NCI-H524 (cell line): ENCODE data around the gene S100A13.
"Not testable (repeated sequence)": the region's sequence is repeated elsewhere in the genome, so short reads cannot be mapped to it uniquely, and the experiment has no call there.

ENCODE experiments used
- DNase-seq, 2 experiments: peaks; one replicate each; lab custom pipeline; 2025; lab: John Stamatoyannopoulos, UW

The S100A13 gene

DNA sequence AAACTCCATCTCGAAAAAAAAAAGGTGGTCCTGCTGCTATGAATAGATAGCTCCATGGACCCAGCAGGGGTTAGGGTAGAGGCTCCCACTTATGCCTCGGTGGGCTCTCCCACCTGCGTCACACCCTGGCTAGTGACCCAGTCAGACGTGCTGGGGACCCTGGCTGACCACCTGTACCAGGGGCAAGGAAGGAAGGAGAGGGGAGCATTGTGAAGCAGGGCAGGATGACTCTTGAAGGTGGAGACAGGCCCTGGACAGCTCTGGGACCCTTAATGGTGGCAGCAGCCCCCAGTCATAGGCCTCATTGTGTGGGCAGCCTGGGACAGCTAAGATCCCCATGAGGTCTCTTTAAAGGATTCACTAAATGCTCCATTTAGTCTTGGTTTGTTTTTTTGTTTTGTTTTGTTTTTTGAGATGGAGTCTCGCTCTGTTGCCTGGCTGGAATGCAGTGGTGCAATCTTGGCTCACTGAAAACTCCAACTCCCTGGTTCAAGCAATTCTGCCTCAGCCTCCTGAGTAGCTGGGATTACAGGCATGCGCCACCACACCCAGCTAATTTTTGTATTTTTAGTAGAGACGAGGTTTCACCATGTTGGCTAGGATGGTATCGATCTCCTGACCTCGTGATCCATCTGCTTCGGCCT lies 20.8 kb upstream of the S100A13 start:
- no peak for DNase-seq

DNA sequence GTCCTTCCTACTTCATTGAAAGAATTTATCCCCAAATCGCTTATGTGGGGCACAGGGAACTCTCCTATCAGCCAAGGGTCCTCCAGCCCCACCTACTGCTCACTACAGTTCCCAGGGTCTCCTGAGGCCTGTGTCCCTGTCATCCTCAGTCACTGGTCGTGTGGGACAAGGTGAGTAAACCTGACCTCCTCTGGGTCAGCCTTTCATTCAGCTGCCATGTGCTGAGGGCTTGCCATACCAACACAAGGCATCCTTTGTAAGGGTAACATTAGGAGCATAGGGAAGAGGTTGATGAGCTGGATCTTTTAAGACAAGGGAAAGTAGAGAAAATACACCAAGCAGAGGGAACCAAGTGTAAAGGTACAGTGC lies 20.0 kb upstream of the S100A13 start:
- DNase-seq: peak in 1 of 2 experiments; percentile 11

DNA sequence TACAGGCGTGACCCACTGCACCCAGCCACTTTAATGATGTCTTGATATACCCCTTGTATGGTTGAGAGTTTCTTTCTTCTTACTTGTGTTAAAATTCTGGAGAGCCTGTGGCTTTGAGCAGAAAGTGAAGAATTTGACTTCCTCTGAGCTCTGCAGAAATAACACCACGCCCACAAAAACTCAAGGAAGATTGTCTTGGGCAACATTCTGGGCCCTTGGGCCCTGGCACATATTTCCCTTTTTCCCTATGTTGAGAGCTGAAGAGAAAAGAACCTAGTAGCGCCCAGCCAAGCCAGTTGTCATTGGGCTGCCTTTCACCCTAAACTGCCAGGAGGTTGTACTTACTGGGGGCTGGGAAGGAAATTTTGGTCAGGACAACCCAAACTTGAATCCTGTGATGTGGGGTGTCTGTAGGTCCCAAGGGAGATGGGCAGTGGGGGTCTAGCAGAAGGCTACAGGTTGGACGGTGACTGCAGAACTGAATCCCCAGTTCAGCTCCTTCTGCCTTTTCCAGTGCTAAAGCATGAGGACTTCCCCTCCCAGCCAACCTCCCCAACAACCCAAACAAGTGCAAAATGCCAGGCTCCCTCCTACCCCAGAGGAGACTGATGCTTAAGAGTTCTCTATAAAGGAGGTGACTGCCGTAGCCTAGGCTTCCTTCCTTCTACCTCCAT lies 19.5 kb upstream of the S100A13 start:
- DNase-seq: no peak

DNA sequence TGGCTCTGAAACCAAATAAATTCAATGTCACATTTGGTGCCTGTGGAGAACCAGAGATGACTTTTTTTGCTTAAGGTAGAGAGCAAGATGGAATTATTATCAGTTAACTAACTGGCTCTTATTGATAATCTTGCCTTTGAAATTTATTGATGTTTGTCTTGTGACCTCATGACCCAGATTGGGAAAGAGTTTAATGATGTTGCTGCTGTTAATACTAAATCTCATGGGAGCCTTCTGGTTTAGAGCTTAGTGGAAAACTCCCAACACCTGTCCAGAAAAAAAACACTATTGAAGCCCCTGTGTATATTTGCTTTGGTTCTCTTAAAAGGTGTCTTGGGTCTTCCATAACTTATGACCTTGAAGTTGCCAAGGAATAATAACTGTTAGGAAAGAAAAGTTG lies 16.5 kb upstream of the S100A13 start:
- no peak for DNase-seq

DNA sequence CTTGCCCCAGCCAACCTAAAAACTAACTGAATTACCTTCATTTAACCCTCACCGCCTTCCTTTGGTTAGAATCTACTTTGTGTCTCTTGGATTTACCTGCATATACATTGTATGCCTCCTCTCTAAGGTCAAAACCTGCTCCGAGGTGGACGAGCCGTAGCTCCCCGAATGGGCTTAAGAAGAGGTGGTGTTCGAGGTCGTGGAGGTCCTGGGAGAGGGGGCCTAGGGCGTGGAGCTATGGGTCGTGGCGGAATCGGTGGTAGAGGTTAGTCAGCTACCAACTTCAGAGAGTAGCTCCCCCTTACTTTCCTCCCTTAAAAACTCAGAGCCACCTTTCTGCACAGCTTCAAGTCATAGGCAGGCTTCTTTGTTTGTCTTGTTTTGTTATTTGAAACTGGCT lies 15.8 kb upstream of the S100A13 start:
- no peak for DNase-seq

DNA sequence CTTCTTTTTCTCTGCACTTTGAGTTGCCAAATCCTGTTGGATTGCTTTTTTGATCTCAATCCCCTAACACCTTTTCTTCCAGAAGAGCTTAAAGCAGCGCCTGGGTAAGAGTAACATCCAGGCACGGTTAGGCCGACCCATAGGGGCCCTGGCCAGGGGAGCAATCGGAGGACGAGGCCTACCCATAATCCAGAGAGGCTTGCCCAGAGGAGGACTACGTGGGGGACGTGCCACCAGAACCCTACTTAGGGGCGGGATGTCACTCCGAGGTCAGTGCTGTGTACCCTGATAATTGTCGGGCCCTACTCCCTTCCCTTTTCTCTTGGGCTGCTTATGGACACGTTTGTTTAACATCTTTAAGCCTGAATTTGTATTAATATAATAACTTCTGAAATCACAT lies 14.9 kb upstream of the S100A13 start:
- DNase-seq: no peak

DNA sequence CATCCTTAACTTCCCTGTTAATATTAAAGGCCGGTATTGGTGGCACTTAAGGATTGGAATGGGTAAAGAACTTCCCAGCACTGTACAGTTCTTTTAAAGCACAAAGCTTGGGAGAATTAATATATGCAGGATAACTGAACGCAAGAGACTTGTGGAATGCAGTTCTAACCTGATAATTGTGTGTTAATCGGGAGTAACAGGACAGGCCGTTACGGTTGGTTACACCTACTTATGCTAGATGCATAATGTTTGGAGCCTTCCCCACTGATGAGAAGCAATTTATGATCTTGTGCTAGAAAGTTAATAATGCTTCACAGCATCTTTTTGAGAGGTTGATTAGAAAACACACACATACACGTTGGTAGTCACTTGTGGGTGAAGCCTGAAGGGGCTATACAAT lies 13.6 kb upstream of the S100A13 start:
- no peak for DNase-seq

DNA sequence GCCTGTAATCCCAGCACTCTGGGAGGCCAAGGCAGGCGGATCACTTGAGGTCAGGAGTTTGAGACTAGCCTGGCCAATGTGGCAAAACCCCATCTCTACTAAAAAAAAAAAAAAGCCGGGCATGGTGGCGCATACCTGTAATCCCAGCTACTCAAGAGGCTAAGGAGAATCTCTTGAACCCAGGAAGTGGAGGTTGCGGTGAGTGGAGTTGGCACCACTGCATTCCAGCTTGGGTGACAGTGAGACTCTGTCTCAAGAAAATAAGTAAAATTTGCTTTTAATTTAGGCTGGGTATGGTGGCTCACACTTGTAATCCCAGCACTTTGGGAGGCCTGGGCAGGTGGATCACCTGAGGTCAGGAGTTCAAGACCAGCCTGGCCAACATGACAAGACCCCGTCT lies 12.9 kb upstream of the S100A13 start:
- DNase-seq: not testable (repeated sequence)

DNA sequence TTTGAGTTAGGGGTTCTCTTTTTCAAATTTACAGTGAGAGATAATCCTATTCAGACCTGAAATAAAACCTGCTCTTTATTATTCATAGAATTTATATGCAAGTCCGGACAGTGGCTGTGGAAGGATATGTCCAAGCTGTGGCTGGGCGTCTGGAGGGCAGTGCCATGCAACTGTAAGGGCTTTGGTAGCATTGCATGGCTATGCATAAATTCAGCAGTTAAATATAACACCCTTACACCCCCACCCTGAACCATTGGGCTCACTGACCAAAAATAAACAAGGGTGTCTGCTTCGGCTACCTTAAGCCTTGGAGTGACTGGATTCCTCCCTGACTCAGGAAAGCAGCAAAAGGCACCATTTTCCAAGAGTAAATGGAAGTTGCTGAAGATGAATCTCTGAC lies 12.0 kb upstream of the S100A13 start:
- no peak for DNase-seq

DNA sequence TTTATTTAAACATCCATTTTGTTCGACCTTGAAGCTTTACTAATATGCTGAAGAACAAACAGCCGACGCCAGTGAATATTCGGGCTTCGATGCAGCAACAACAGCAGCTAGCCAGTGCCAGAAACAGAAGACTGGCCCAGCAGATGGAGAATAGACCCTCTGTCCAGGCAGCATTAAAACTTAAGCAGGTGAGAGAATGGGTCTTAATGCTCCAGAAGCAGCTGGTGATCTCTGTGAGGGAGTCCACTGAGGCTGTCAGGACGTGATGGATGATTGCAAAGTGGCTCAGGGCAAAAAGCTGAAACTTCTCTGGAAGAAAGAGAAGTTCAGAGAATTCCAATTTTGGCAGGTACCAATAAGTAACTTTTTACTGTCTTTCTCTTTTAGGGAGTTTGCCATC lies 11.0 kb upstream of the S100A13 start:
- DNase-seq: peak; percentile 5 to 17

DNA sequence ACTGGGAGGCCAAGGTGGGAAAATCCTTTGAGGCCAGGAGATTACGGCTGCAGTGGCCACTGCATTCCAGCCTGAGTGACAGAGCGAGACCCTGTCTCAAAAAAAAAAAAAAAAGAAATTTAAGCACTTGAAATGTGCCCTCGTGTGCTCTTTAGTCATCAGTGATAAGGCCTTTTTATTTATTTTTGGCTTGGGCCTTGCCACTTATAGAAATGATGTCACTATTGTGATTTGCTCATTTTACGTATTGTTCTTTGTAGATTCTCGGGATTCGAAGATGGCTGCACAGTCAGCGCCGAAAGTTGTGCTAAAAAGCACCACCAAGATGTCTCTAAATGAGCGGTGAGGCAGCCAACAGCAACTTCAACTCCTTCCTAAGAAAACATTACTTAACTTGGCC lies 9.0 kb upstream of the S100A13 start:
- no peak for DNase-seq

DNA sequence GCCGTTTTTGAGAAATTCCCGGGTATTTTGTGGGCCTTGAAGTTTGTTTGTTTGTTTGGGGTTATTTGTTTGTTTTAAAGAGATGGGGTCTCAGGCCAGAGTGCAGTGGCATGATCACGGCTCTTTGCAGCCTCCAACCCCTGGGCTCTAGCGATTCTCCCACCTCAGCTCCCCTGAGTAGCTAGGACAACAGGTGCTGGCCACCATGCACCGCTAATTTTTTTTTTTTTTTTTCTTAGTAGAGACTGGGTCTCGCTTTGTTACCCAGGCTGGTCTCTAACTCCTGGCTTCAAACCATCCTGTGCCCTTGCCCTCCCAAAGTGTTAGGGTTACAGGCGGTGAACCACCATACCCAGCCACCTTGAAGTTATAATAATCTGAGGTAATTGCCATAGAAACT lies 8.6 kb upstream of the S100A13 start:
- DNase-seq: no peak

DNA sequence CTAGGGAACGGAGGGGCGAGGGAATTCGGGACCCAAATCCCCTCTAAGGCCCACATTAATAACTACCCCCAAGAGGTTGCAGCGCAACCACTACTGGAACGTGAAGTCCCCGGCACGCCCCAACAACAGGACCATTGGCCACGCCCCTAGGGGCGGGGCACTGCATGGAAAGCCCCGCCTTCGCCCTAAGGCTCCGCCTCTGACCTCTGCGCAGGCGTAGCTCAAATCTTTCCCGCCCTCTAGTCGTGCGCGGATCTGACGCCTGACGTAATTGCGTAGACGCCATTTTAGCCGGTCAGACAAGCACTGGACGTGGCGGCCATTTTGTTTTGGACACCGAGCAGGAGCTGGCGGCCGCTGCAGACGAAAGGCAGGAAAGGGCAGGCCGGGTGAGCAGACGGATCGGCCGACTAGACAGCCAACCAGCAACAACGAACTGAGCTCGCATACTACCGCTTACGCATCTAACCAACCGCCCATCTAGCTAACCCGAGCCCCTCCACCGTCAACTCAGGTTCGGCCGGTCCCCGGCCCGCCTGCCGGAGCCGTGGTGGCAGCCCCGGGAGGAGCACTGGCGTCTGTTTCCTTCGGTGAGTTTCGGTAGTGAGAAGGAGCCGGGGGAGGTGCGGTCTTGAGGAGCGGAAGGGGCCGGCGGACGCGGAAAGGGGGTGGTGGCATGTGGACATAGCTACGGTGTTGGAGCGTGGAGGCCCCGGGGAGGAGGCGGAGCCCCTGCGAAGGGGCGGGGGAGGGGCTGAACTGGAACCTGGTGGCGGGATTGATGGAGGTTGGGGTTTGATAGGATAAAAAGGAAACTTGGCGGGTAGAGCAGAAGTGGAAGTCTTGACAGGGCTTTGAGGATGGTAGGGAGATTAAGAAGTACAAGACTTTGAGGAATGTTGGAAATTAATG lies 6.7 kb upstream of the S100A13 start, which contains the start of gene CHTOP:
Gene CHTOP (plus strand): TSS at position 313 of the 912 bp plus-strand sequence. CDS start 2,523 bp downstream, outside the sequence.
- DNase-seq: peak; percentile 84 to 95

DNA sequence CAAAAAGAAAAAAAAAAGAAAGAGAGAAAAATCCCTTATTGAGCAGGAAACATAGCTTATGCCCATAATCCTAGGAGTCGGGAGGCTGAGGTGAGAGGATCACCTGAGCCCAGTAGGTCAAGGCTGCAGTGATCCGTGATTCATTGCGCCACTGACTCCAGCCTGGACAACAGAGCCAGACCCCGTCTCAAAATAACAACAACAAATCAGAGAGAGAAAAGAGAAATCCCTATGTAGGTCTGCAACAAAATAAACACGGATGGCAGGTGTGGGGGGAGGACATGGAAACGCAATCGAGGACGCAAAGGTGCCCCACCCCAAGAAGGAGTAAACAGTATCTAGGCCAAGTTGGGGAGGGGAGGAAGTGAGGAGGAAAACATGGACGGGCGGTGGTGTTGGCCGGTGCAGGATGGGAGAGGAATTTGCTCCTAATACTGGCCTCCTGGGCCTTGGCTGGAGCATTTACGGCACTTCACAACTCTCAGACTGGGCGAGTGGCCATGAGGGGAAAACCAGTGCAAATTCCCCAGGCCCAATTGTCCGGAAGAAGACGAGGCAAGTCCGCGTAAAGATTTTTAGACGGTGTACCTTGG lies 6.0 kb upstream of the S100A13 start:
- DNase-seq: no peak

DNA sequence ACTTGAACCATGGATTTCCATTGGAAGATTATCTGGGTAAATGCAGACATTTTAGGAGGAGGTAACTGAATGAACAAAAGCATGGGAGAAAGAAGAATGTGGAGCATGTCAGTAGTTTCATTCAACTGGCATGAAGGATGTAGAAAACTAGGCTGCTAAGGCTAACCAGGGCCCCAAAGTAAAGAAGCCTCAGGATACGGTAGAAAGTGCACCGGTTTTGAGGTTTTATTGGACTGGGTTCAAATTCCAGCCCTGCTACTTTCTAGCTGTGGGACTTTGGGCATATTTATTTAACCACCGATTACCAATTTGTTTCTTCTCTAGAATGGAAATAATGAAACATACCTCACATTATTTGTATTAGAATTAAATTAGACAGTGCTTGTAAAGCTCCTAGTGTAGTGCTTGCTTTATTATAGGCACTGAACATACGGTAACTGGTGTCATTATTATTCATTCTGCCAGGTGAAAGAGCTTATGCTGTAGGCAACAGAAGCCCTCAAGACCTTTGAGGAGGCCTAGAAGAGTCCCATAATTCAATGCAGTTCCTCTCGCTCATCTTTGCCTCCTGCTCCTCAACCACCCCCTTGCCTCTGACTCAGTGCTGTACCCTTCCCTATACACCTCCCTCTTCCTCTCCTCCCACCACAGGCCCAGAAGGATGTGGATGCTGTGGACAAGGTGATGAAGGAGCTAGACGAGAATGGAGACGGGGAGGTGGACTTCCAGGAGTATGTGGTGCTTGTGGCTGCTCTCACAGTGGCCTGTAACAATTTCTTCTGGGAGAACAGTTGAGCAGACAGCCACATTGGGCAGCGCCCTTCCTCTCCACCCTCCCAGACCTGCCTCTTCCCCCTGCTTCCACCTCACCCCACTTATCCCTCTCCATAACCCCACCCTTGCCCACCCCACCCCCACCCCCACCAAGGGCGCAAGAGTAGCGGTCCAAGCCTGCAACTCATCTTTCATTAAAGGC lies 4.0 kb upstream of the S100A13 start:
- peak; percentile 60 to 85 for DNase-seq

DNA sequence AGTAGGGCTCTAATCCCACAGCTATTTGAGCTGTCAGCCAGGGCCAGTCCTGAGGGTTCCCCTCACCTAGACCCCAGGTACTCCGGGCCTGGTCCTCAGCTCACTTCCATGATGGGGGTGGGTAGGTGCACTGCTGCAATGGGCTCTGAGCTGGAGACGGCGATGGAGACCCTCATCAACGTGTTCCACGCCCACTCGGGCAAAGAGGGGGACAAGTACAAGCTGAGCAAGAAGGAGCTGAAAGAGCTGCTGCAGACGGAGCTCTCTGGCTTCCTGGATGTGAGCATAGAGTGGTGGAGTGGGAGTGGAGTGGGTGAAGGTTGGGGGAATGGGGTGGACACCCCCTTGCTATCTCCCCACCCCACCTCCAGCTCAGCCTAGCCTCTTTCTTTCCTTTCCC lies 3.1 kb upstream of the S100A13 start:
- no peak for DNase-seq

DNA sequence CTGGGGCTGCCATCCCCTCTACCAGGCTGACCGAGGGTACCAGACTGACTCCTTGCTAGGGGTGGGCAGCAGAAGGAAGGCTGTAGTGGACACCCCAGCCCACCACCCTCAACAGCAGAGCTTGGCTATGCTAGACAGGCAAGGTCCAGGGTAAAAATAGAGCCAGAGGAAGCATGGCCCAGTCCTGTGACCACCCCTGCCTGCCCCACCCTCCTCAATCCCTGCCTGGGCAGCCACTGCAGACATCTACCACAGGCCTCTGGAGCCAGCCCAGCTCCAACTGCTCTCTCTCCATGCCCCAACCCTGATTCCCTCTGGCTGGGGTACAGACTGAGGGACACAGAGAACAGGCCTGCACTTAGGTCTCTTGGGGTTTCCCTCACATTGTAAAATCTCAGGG lies 2.7 kb upstream of the S100A13 start:
- peak in 1 of 2 experiments; percentile 37 for DNase-seq

DNA sequence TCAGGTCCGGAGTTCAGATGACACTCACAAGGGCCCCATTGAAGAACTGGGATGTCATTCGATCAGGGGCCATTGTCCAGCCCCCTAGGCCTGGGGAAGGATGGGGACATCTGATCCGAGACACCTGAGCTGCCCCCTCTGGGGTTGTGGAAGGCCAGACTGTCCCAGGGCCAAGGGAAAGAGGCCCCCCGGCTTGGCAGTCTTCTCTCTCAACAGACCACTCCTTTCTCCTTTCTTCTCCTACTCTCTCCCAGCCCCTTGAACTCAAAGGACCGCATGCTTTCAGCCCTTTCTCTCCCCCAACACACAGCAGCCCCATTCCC lies 2.0 kb upstream of the S100A13 start:
- DNase-seq: no peak

DNA sequence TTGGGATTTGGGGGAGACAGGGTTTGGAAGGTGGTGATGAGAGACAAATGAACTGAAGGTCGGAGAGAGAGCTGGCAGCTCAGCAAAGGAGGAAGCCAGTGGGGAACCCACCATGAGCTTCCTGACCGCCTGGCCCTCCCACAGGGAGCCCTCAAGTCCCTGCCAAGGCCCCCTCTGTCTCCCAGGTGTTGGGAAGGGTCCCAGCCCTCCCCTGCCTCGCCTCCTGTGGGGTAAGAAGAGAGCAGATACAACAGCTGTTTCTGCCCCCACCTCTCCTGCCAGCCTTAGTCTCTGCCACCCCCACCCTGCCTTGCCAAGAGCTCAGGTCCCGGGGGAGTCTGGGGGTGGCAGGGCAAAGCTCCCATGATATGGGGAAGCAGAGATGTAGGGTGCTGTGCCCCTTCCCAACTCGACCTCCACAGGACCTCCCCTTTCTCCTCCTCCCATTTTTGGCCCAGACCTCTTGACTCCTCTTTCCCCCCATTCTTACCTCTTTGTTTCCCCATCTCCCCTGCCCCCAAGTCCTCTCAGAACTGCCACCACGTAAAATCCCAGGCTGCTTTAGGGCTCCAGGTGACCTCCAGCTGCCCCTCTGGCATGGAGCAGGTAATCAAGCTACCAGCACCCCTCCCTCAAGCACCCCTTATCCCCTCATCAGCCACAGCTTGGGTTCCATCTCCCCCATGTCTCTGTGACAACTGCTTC lies 1.5 kb upstream of the S100A13 start:
- DNase-seq: peak in 1 of 2 experiments; percentile 38

DNA sequence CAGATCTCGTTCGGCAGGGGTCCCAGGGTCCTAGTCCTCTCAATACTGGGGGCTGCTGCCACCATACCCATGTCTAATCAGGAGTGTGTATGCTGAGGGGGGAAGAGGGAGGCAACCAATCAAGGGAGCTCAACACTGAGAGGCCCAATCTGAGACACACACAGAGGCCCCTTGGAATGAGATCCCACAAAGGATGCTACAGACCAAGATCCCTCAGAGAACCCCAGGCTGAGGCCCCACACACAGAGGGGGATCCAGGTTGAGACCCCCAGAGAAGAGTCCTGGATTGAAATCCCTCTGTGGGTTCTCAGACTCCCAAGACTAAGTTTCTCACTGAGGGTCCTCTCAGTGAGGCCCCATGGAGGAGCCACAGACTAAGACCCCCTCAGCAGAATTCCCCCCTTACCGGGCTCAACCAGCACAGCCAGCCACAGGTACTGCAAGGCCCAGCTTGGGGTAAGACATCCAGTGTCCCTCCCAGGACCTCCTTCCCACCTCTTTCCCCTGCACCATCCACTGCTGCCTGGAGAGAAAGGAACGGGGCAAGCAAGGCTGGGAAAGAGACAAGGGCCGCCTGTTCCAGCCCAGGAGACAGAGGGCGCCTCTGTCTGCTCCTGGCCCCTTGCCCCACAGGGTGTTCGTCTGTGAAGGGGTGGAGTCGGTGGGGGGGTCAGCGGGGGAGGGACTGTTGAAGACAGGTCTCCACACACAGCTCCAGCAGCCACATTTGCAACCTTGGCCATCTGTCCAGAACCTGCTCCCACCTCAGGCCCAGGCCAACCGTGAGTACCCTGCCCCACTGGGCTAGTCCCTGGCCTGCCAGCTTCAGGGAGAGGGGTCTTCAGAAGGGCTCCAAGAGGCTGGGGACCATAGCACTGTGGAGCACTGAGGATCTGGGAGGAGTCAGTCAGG lies 666 bp upstream of the S100A13 start, which contains the start of gene S100A1:
Gene S100A1 (plus strand): TSS at position 720 of the 912 bp plus-strand sequence. CDS start 2,088 bp downstream, outside the sequence.
- DNase-seq: no peak
